ENCODE results near the gene SIM2.

DNA sequence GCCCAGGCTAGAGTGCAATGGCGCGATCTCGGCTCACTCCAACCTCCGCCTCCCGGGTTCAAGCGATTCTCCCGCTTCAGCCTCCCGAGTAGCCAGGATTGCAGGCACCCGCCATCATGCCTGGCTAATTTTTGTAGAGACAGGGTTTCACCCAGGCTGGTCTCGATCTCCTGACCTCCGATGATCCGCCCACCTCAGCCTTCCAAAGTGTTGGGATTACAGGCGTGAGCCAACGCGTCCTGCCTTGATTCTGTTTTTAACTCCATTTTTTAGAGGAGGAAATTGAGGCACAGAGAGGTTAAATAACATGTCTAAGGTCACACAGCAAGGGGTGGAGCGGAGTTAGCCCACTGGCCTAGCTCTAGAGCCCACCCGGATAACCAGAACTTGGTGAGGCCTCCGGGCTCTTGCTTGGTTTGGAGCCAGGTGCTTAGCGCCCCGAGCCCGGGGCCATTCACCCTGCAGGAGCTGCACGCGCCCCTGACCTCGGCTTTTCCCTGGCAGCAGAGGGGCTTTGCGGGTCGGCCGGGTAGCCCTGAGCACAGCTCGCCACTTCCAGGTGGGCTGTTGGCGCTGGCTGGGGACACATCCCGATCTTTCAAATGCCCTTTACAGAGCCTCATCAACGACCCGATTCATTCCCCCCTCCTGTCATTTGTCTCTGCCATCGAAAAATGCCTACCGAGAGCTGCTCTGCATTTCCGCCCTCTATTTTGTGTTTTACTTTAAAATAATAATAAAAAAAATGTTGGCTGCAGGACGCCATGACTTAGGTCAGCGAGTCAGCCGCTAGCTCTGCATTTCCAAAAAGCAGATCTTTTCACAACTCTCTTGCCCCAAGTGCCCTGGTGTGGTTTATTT is 11.2 kb downstream of the SIM2 start:
- TF ChIP-seq EP300 (conservative IDR thresholded peaks at IDR 0.05; ENCODE audit: poor library complexity, severe bottlenecking) (no peak), EZH2 (IDR thresholded peaks at IDR 0.05; ENCODE audit: borderline replicate concordance, insufficient read depth, low read length, poor library complexity, severe bottlenecking) (no peak), MXI1 (conservative IDR thresholded peaks at IDR 0.05; ENCODE audit: poor library complexity, severe bottlenecking) (no peak), TAF1 (IDR thresholded peaks at IDR 0.05; ENCODE audit: low read depth) (no peak)
- TF ChIP-seq, protein P1, sequence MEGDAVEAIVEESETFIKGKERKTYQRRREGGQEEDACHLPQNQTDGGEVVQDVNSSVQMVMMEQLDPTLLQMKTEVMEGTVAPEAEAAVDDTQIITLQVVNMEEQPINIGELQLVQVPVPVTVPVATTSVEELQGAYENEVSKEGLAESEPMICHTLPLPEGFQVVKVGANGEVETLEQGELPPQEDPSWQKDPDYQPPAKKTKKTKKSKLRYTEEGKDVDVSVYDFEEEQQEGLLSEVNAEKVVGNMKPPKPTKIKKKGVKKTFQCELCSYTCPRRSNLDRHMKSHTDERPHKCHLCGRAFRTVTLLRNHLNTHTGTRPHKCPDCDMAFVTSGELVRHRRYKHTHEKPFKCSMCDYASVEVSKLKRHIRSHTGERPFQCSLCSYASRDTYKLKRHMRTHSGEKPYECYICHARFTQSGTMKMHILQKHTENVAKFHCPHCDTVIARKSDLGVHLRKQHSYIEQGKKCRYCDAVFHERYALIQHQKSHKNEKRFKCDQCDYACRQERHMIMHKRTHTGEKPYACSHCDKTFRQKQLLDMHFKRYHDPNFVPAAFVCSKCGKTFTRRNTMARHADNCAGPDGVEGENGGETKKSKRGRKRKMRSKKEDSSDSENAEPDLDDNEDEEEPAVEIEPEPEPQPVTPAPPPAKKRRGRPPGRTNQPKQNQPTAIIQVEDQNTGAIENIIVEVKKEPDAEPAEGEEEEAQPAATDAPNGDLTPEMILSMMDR (IDR thresholded peaks at IDR 0.05; ENCODE audit: poor library complexity, severe bottlenecking): no peak
